NOMO-1 treated with dmso at 0.1 percent for 144 hours (cell line): ENCODE measurements around the gene ARHGAP22.

ENCODE experiments used
- DNase-seq: peaks from one replicate; lab custom pipeline; 2025; ENCODE audit not compliant: unreplicated experiment; lab: John Stamatoyannopoulos, UW

ARHGAP22 gene

GRCh38 chr10:48589266-48589665, 15.6 kb downstream of the ARHGAP22 start:
- DNase-seq = no peak

- no peak for DNase-seq
Observed at GRCh38 chr10:48587819-48588218, 17.1 kb downstream of the ARHGAP22 start.

DNA sequence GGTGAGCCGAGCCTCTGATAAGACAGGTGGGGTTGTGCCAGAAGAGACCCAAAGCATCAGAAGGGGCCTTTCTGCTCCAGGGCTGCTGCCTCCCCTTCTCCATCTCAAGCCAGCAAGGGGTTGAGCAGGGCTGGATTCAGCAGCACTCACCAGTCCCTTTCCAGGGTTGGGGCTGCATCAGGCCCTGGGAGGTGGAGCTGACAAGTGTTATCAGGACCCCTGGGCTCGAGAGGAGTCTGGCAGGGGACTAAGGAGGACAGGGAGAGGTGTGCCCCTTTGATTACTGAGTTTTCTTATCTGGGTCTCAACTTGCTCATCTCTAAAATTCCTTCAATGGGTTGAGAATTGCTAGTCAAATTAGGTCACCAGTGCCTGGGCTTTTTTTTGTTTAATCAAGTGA, 17.8 kb downstream of the ARHGAP22 start:
- no peak for DNase-seq

DNA sequence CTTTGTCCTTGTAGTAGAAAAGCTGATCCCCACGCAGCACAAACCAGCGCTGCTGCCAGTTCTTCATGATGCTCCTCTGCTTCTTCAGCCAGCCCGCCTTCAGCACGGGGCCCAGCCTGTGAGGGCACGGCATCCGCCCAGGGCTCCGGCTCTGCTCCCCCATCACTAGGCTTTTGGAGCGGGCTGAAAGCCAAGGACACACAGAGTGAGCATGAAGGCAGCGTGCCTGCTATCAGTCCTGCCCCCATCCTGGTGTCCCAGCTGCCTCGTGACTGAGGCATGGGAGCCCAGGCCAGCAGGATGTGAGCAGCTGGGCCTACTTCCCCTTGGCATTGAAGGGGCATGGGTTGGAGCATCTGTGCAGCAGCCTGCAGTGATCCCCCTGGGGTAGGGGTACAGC, 21.9 kb downstream of the ARHGAP22 start:
- no peak for DNase-seq

- no peak for DNase-seq
Observed at GRCh38 chr10:48580236-48580635, 24.6 kb downstream of the ARHGAP22 start.

- DNase-seq = no peak
Observed at GRCh38 chr10:48579251-48579960, 25.5 kb downstream of the ARHGAP22 start.

DNA sequence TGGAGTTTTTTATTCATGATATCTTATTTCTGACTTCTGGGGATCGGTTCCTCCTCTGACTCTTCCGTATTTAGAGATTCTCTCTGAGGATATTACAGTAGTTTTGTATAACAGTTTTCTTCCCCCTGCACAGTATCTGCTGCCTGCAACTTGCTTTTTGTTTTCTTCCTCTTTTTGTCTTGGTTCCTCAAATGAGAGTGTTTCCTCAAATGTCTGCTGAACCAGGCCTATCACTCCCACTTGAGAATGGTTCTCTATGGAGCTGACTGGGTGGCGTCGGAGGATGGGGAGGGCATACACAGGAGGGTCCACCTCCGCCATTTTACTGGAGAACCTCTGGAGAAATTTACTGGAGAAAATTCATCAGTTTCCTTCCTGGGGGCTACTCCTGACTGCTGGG, 27.7 kb downstream of the ARHGAP22 start:
- DNase-seq = peak; percentile 95

- no peak for DNase-seq
Observed at GRCh38 chr10:48576501-48576900, 28.4 kb downstream of the ARHGAP22 start.

DNA sequence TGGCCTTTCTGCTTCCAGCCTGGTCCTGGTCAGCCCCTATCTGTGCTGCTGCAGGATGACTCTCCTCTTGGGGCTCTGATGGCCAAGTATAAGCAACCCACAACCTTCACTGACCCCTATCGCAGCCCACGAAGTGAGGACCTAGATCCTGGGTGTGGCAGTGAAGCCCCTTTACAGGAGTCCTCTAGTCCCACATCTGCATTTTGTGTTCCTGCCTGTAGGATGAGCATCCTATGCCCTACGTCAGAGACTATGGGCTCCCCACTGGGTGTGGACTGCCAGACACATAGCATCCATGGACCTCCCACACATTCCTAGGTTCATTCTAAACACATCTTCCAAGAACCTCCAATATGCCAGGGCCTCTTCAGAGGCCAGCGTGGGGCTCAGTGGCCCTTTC, 29.0 kb downstream of the ARHGAP22 start:
- no peak for DNase-seq

- DNase-seq = no peak
Observed at GRCh38 chr10:48574817-48575380, 30.0 kb downstream of the ARHGAP22 start.

- peak; percentile 27 for DNase-seq
Observed at GRCh38 chr10:48574322-48574796, 30.5 kb downstream of the ARHGAP22 start.

- DNase-seq = no peak
Observed at GRCh38 chr10:48573045-48573444, 31.8 kb downstream of the ARHGAP22 start.

DNA sequence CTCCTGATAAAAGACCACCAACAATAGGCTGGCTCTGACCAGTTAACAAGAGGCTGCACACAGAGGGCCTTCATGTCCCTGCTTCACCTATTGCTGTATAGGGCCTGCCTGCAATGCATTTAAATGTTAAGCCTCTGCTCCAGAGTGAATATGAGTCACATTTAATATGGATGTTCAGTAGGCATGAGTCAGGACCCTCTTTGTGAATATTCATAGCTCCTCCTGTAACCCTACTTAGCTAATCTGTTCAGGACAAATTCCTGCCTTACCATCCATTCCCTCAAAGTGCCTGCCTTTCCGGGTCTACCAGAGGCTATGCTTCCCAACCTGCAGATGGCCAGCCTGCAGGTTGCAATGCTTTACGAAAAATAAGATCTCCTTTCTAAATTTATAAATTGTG, 32.5 kb downstream of the ARHGAP22 start:
- DNase-seq = no peak

- DNase-seq = no peak
Observed at GRCh38 chr10:48568546-48568945, 36.3 kb downstream of the ARHGAP22 start.

DNA sequence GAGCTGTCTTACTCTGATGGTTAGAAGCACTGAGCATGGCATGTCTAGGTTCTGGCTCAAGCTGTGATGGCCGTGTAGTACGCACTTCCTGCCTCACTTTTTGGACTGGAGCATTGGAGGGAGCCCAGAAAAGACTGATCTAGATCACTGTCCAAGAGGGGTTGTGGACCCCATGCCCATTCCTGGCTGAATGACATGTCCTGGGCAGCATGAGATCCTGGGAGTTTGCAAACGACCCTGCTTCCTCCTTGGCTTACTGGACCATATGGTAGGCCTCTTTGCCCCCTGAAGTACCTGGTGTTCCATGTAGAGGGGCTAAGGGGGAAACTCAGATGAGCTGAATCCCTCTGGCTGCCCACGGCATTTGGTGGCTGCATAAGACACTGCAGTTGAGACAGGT, 36.7 kb downstream of the ARHGAP22 start:
- DNase-seq = no peak

GRCh38 chr10:48567346-48567745, 37.5 kb downstream of the ARHGAP22 start:
- DNase-seq = no peak

GRCh38 chr10:48564466-48565160, 40.3 kb downstream of the ARHGAP22 start:
- DNase-seq = no peak

- DNase-seq = no peak
Observed at GRCh38 chr10:48557511-48558123, 47.3 kb downstream of the ARHGAP22 start.

DNA sequence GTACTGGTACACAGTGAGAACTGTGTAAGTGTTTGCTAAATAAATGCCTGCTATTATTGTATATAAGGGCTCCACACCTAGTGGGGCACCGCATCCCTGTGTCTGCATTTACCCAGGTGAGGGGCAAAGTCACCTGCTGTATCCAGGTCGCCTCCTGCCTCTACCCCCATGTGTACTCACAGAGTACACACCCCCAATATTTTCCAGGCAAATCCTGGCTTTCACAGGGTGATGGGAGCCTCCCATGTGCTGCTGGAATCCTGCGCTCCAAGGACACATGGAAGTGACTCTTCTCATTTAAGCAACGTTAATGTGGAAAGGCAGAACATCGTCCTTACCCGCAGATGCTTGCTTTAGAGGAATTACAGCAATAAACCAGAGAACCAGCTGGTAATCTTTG, 48.2 kb downstream of the ARHGAP22 start:
- DNase-seq = no peak

- no peak for DNase-seq
Observed at GRCh38 chr10:48556065-48556464, 48.8 kb downstream of the ARHGAP22 start.

- DNase-seq = no peak
Observed at GRCh38 chr10:48555310-48556042, 49.4 kb downstream of the ARHGAP22 start.
